Endodermal cell (in vitro differentiated cells): ENCODE data around the gene LNX1. TPM values are rescaled to one million over a fixed set of nuclear protein-coding genes. Genes with fewer than 3 reads are reported as not detected.

Source experiments
- DNase-seq: peaks from one replicate; pipeline ENCODE4 v3.0.0-alpha.2; 2017
- H3K27ac ChIP-seq: 2 replicates; pipeline ENCODE4 v1.5.1; 2013; ENCODE audit warnings: mild to moderate bottlenecking, low read depth, low read length, moderate library complexity
- H3K27me3 ChIP-seq: 2 replicates; pipeline ENCODE4 v1.6.1; 2013; ENCODE audit warnings: mild to moderate bottlenecking, low read length, moderate library complexity; ENCODE audit not compliant: insufficient read depth, control insufficient read depth, poor library complexity, severe bottlenecking
- H3K36me3 ChIP-seq: 2 replicates; pipeline ENCODE4 v1.7.0; 2013; ENCODE audit warnings: mild to moderate bottlenecking, low read length, moderate library complexity; ENCODE audit not compliant: control insufficient read depth, insufficient read depth
- H3K4me1 ChIP-seq: one replicate; pipeline ENCODE4 v1.7.0; 2013; ENCODE audit warnings: low read length; ENCODE audit not compliant: control insufficient read depth, insufficient read depth
- H3K4me3 ChIP-seq: 2 replicates; pipeline ENCODE4 v1.5.1; 2013; ENCODE audit warnings: mild to moderate bottlenecking, low read length, moderate library complexity
- H3K9ac ChIP-seq: 2 replicates; pipeline ENCODE4 v1.6.1; 2013; ENCODE audit warnings: mild to moderate bottlenecking, low read length, moderate library complexity; ENCODE audit not compliant: poor library complexity, severe bottlenecking; ENCODE audit errors: extremely low read depth
- H3K9me3 ChIP-seq: 2 replicates; pipeline ENCODE4 v1.6.1; 2013; ENCODE audit warnings: mild to moderate bottlenecking, low read length, moderate library complexity; ENCODE audit not compliant: control insufficient read depth
- H3K27ac Mint-ChIP-seq: 2 replicates; pipeline ENCODE4 v1.8.0; 2020; ENCODE audit warnings: mixed read lengths
- H3K27me3 Mint-ChIP-seq: 2 replicates; pipeline ENCODE4 v1.8.0; 2021; ENCODE audit warnings: mild to moderate bottlenecking, mixed read lengths; ENCODE audit not compliant: insufficient read depth
- H3K36me3 Mint-ChIP-seq: 2 replicates; pipeline ENCODE4 v1.8.0; 2020; ENCODE audit warnings: low read depth, mixed read lengths
- H3K4me1 Mint-ChIP-seq: 2 replicates; pipeline ENCODE4 v1.8.0; 2020; ENCODE audit warnings: mixed read lengths
- H3K4me3 Mint-ChIP-seq: 2 replicates; pipeline ENCODE4 v1.8.0; 2020; ENCODE audit warnings: mild to moderate bottlenecking, moderate library complexity, mixed read lengths
- H3K9me3 Mint-ChIP-seq: 2 replicates; pipeline ENCODE4 v1.8.0; 2020; ENCODE audit warnings: mild to moderate bottlenecking, mixed read lengths
- CTCF ChIP-seq: fragments of 200-600 bp; sonication (generic); conservative IDR thresholded peaks from 2 replicates; pipeline ENCODE4 v1.5.0; 2021; ENCODE audit warnings: antibody characterized with exemption, mild to moderate bottlenecking
- WGBS, 2 experiments: methylation state at CpG; one replicate each; pipeline versions ENCODE4 v1.1.5 to v1.1.7; 2013; ENCODE audit warnings: missing lambda C conversion rate in 2 of 2, mixed read lengths in 1 of 2; ENCODE audit not compliant: insufficient coverage in 1 of 2, insufficient read length in 1 of 2; 5-methylcytosine and 5-hydroxymethylcytosine counted together
- total RNA-seq, 2 donors: library from RNA; stranded (reverse); fragmentation: NEBNext Ultra II Directional in 1 of 2; extraction: Animal tissue kit (Norgen Biotek cat#: 25700) in 1 of 2; gene quantifications; 2 replicates in 1 of 2; 3 replicates in 1 of 2; pipeline ENCODE4 v1.2.1, GENCODE V29; 2021

LNX1 gene
- total RNA-seq, 2 donors from 2014 or later = 4.4 to 5.4 TPM

GRCh38 chr4:53512608-53513007 lies 78.7 kb downstream of the LNX1 start:
- Histone ChIP-seq H3K9me3 (no peaks in the 10 kb centered on the region), H3K4me3 (no peak overlapping the region), H3K36me3 (no peaks in the 10 kb centered on the region), H3K9ac (no peak overlapping the region), H3K4me1 (no peaks in the 10 kb centered on the region), H3K27ac (no peak overlapping the region), H3K27me3 (no peaks in the 10 kb centered on the region)
- Mint-ChIP-seq H3K27ac (no peak overlapping the region), H3K9me3 (no peaks in the 10 kb centered on the region), H3K4me1 (peaks cover 8% of the 10 kb centered on the region), H3K36me3 (no peaks in the 10 kb centered on the region), H3K4me3 (no peak overlapping the region), H3K27me3 (no peaks in the 10 kb centered on the region)
- DNase-seq = no peak
- TF ChIP-seq CTCF = no peak
- 0 to 31% methylated on average over 2 to 3 of the region's 3 CpGs for WGBS, 2 experiments

- Histone ChIP-seq H3K4me3 (no peak overlapping the region), H3K27ac (no peak overlapping the region), H3K9ac (no peak overlapping the region), H3K9me3 (no peaks in the 10 kb centered on the region), H3K4me1 (no peaks in the 10 kb centered on the region), H3K27me3 (no peaks in the 10 kb centered on the region), H3K36me3 (no peaks in the 10 kb centered on the region)
- Mint-ChIP-seq H3K9me3 (no peaks in the 10 kb centered on the region), H3K36me3 (no peaks in the 10 kb centered on the region), H3K27ac (no peak overlapping the region), H3K27me3 (no peaks in the 10 kb centered on the region), H3K4me1 (peaks cover 8% of the 10 kb centered on the region), H3K4me3 (no peak overlapping the region)
- no peak for TF ChIP-seq CTCF
- DNase-seq = no peak
- WGBS, 2 experiments = 28 to 42% methylated on average over 2 to 3 of the region's 3 CpGs
These were observed 80.3 kb downstream of the LNX1 start for GRCh38 chr4:53511014-53511413.

GRCh38 chr4:53510321-53510720 lies 81.0 kb downstream of the LNX1 start:
- TF ChIP-seq CTCF = no peak
- Histone ChIP-seq H3K27ac (no peak overlapping the region), H3K4me1 (no peaks in the 10 kb centered on the region), H3K9me3 (no peaks in the 10 kb centered on the region), H3K36me3 (no peaks in the 10 kb centered on the region), H3K27me3 (no peaks in the 10 kb centered on the region), H3K9ac (no peak overlapping the region), H3K4me3 (no peak overlapping the region)
- Mint-ChIP-seq H3K27ac (no peak overlapping the region), H3K27me3 (no peaks in the 10 kb centered on the region), H3K36me3 (no peaks in the 10 kb centered on the region), H3K4me3 (no peak overlapping the region), H3K4me1 (peaks cover 8% of the 10 kb centered on the region), H3K9me3 (no peaks in the 10 kb centered on the region)
- no peak for DNase-seq
- 46 to 49% methylated on average over 4 of the region's 5 CpGs for WGBS, 2 experiments
